H1 (cell line): Measurements from ENCODE around the gene ADAMTS17. TPM values are rescaled to one million over a fixed set of nuclear protein-coding genes. Genes with fewer than 3 reads are reported as not detected.
A peak's percentile ranks its signal among the peaks of the same experiment; 100 is the strongest.

Source experiments
- CTCF ChIA-PET: fragments of 300-600 bp; sonication (Branson Sonifier 250); formaldehyde crosslinking; loops from one replicate; lab custom pipeline; 2021; ENCODE audit not compliant: partially characterized antibody; lab: Charles Lee
- POLR2A ChIA-PET: fragments of 300-600 bp; sonication (Branson Sonifier 250); formaldehyde crosslinking; loops from one replicate; lab custom pipeline; 2021; ENCODE audit warnings: inconsistent platforms; ENCODE audit not compliant: partially characterized antibody; lab: Charles Lee
- DNase-seq, 2 experiments: peaks; one replicate each; pipeline versions ENCODE4 v3.0.0 to v3.0.0-alpha.2; 2010 to 2022; ENCODE audit warnings: low spot score in 2 of 2, low read depth in 1 of 2, mixed read lengths in 1 of 2
- FAIRE-seq: peaks from 2 replicates; lab custom pipeline; 2011; peaks lifted over from hg19 to GRCh38; lab: Jason Lieb, UNC
- H2AFZ ChIP-seq: 2 replicates; pipeline ENCODE4 v1.8.1; 2012; ENCODE audit warnings: low read length, inconsistent platforms
- H2AK5ac ChIP-seq: 2 replicates; pipeline ENCODE4 v1.6.1; 2013; ENCODE audit warnings: low read depth, low read length
- H2BK120ac ChIP-seq: replicated peaks from 2 replicates; pipeline ENCODE3; 2013; ENCODE audit warnings: low read depth, low read length, inconsistent platforms
- H2BK12ac ChIP-seq: 2 replicates; pipeline ENCODE4 v1.6.1; 2013; ENCODE audit warnings: low read depth, low read length
- H2BK15ac ChIP-seq: 2 replicates; pipeline ENCODE4 v1.6.1; 2013; ENCODE audit warnings: low read length
- H2BK20ac ChIP-seq: 2 replicates; pipeline ENCODE4 v1.6.1; 2013; ENCODE audit warnings: low read length
- H2BK5ac ChIP-seq: 2 replicates; pipeline ENCODE4 v1.6.1; 2013; ENCODE audit warnings: low read depth, low read length
- H3K14ac ChIP-seq: 2 replicates; pipeline ENCODE4 v1.6.1; 2013; ENCODE audit warnings: inconsistent platforms; ENCODE audit not compliant: insufficient read length
- H3K18ac ChIP-seq: 2 replicates; pipeline ENCODE4 v1.6.1; 2013; ENCODE audit warnings: low read length; ENCODE audit errors: extremely low read depth
- H3K23ac ChIP-seq: 2 replicates; pipeline ENCODE4 v1.6.1; 2013; ENCODE audit warnings: inconsistent platforms; ENCODE audit not compliant: insufficient read length
- H3K23me2 ChIP-seq: 2 replicates; pipeline ENCODE4 v1.6.1; 2013; ENCODE audit warnings: low read depth, low read length
- H3K27ac ChIP-seq: 2 replicates; pipeline ENCODE4 v1.6.1; 2011; ENCODE audit warnings: low read depth, low read length, inconsistent platforms
- H3K27me3 ChIP-seq, 4 experiments: replicated peaks in 1 of 4; 1 replicate in 1 of 4; 2 replicates in 3 of 4; pipeline versions ENCODE4 v1.6.1 to v1.8.1; 2011 to 2013; ENCODE audit warnings: low read length in 3 of 4, mild to moderate bottlenecking in 3 of 4, inconsistent platforms in 2 of 4, mixed read lengths in 2 of 4, moderate library complexity in 1 of 4; ENCODE audit not compliant: control insufficient read depth in 3 of 4, insufficient read depth in 3 of 4; ENCODE audit errors: extremely low read depth in 1 of 4
- H3K36me3 ChIP-seq, 4 experiments: 2 replicates each; pipeline versions ENCODE4 v1.6.1 to v1.8.1; 2011 to 2013; ENCODE audit warnings: mild to moderate bottlenecking in 4 of 4, low read length in 3 of 4, moderate library complexity in 2 of 4, control low read depth in 1 of 4, inconsistent platforms in 1 of 4; ENCODE audit not compliant: insufficient read depth in 4 of 4, control insufficient read depth in 2 of 4
- H3K4ac ChIP-seq: replicated peaks from 2 replicates; pipeline ENCODE3; 2013; ENCODE audit warnings: low read length, low read depth, mixed read lengths, inconsistent platforms; ENCODE audit not compliant: insufficient read length
- H3K4me1 ChIP-seq, 4 experiments: replicated peaks in 1 of 4; 1 replicate in 1 of 4; 2 replicates in 3 of 4; pipeline versions ENCODE4 v1.6.1 to v1.8.1; 2011 to 2013; ENCODE audit warnings: low read length in 3 of 4, inconsistent platforms in 2 of 4, mixed read lengths in 1 of 4; ENCODE audit not compliant: insufficient read depth in 4 of 4, control insufficient read depth in 3 of 4
- H3K4me2 ChIP-seq, 2 experiments: 2 replicates each; pipeline versions ENCODE4 v1.6.1 to v1.8.1; 2011 to 2013; ENCODE audit warnings: low read depth in 2 of 2, low read length in 2 of 2, control low read depth in 1 of 2, inconsistent platforms in 1 of 2, mild to moderate bottlenecking in 1 of 2; ENCODE audit not compliant: insufficient read depth in 1 of 2
- H3K4me3 ChIP-seq, 4 experiments: fragments of 200-600, 300-600 bp in 1 of 4; sonication (generic), shearing (Covaris generic), sonication (Bioruptor Twin) in 1 of 4; 2 replicates each; pipeline versions ENCODE4 v1.5.1 to v1.8.1; 2011 to 2016; ENCODE audit warnings: low read length in 4 of 4, low read depth in 3 of 4, control low read depth in 2 of 4, inconsistent platforms in 2 of 4, mild to moderate bottlenecking in 2 of 4, mixed read lengths in 1 of 4, moderate library complexity in 1 of 4; ENCODE audit not compliant: insufficient read depth in 2 of 4; ENCODE audit errors: extremely low read depth in 1 of 4
- H3K56ac ChIP-seq: replicated peaks from 2 replicates; pipeline ENCODE3; 2013; ENCODE audit warnings: low read depth, mild to moderate bottlenecking, mixed read lengths, low read length, inconsistent platforms; ENCODE audit not compliant: insufficient read length
- H3K79me1 ChIP-seq: 2 replicates; pipeline ENCODE4 v1.6.1; 2013; ENCODE audit warnings: low read depth, low read length, control low read depth
- H3K79me2 ChIP-seq, 2 experiments: 2 replicates each; pipeline versions ENCODE4 v1.6.1 to v1.8.1; 2012 to 2013; ENCODE audit warnings: low read length in 2 of 2, mild to moderate bottlenecking in 2 of 2, inconsistent platforms in 1 of 2; ENCODE audit not compliant: insufficient read depth in 2 of 2, control insufficient read depth in 1 of 2
- H3K9ac ChIP-seq, 4 experiments: replicated peaks in 1 of 4; 1 replicate in 1 of 4; 2 replicates in 3 of 4; pipeline versions ENCODE4 v1.6.1 to v1.8.1; 2011 to 2013; ENCODE audit warnings: low read depth in 3 of 4, low read length in 3 of 4, control low read depth in 2 of 4, mild to moderate bottlenecking in 2 of 4, moderate library complexity in 2 of 4, inconsistent platforms in 1 of 4; ENCODE audit errors: extremely low read depth in 1 of 4
- H3K9me3 ChIP-seq, 2 experiments: 2 replicates each; pipeline versions ENCODE4 v1.6.1 to v1.8.1; 2012 to 2013; ENCODE audit warnings: mild to moderate bottlenecking in 2 of 2, moderate library complexity in 2 of 2, control low read depth in 1 of 2, inconsistent platforms in 1 of 2, low read depth in 1 of 2, low read length in 1 of 2, mixed read lengths in 1 of 2; ENCODE audit not compliant: insufficient read depth in 2 of 2
- H4K20me1 ChIP-seq, 2 experiments: replicated peaks in 1 of 2; 2 replicates each; pipeline versions ENCODE3 to v1.8.1; 2011 to 2013; ENCODE audit warnings: inconsistent platforms in 2 of 2, low read length in 2 of 2, mild to moderate bottlenecking in 1 of 2; ENCODE audit not compliant: insufficient read depth in 2 of 2, control insufficient read depth in 1 of 2
- H4K5ac ChIP-seq: 2 replicates; pipeline ENCODE4 v1.6.1; 2013; ENCODE audit warnings: low read length, low read depth, mixed read lengths, inconsistent platforms; ENCODE audit not compliant: insufficient read length
- H4K8ac ChIP-seq: 2 replicates; pipeline ENCODE4 v1.8.0; 2013; ENCODE audit warnings: mild to moderate bottlenecking, moderate library complexity, low read length, inconsistent platforms; ENCODE audit not compliant: insufficient read depth; ENCODE audit errors: extremely low read depth
- H4K91ac ChIP-seq: replicated peaks from 2 replicates; pipeline ENCODE3; 2013; ENCODE audit warnings: low read length, mixed read lengths, inconsistent platforms; ENCODE audit not compliant: insufficient read length
- BRCA1 ChIP-seq: IDR thresholded peaks from 2 replicates; pipeline ENCODE4 v1.6.1; 2012; ENCODE audit warnings: low read depth, low read length, improper control_type of control experiment
- CTCF ChIP-seq, 3 experiments: IDR thresholded peaks; 1 replicate in 2 of 3; 2 replicates in 1 of 3; pipeline versions ENCODE4 v1.5.1 to v1.6.1; 2011; ENCODE audit warnings: low read length in 3 of 3, mild to moderate bottlenecking in 3 of 3, inconsistent platforms in 2 of 3, low read depth in 1 of 3, moderate library complexity in 1 of 3; ENCODE audit not compliant: insufficient read depth in 1 of 3; ENCODE audit errors: control extremely low read depth in 1 of 3
- MAFK ChIP-seq: IDR thresholded peaks from 2 replicates; pipeline ENCODE4 v1.6.1; 2012; ENCODE audit warnings: low read depth, mild to moderate bottlenecking, improper control_type of control experiment, low read length
- RAD21 ChIP-seq, 2 experiments: IDR thresholded peaks in 1 of 2; conservative IDR thresholded peaks in 1 of 2; 2 replicates each; pipeline ENCODE4 v1.6.1; 2011; ENCODE audit warnings: low read depth in 2 of 2, low read length in 2 of 2, improper control_type of control experiment in 1 of 2, inconsistent platforms in 1 of 2, mild to moderate bottlenecking in 1 of 2, moderate library complexity in 1 of 2
- SP4 ChIP-seq: IDR thresholded peaks from 2 replicates; pipeline ENCODE4 v1.6.1; 2012; ENCODE audit warnings: low read length, inconsistent platforms
- WGBS, 2 experiments: shearing (Covaris generic) in 1 of 2; methylation state at CpG; one replicate each; pipeline versions ENCODE4 v1.1.6 to v1.1.7; 2013 to 2015; ENCODE audit warnings: low lambda C conversion rate in 2 of 2, mixed read lengths in 2 of 2, inconsistent platforms in 1 of 2, low coverage in 1 of 2, missing lambda C conversion rate in 1 of 2; ENCODE audit not compliant: insufficient replicate concordance in 2 of 2, insufficient coverage in 1 of 2, insufficient read length in 1 of 2; ENCODE audit errors: extremely low coverage in 1 of 2, missing lambda C conversion rate in 1 of 2; 5-methylcytosine and 5-hydroxymethylcytosine counted together
- polyA plus RNA-seq, 7 experiments: library from polyadenylated mRNA; depleted of rRNA in 3 of 7; stranded (reverse) in 5 of 7; unstranded in 2 of 7; fragments of >200 nt in 5 of 7; fragments of 200-250 nt in 2 of 7; gene quantifications; 1 replicate in 5 of 7; 2 replicates in 1 of 7; 4 replicates in 1 of 7; pipeline versions ENCODE4 v1.2.1 to v1.2.3, GENCODE V29; 2011 to 2013; ENCODE audit warnings: missing spikeins in 2 of 7, mixed read lengths in 2 of 7
- total RNA-seq: library from RNA; stranded (reverse); fragmentation: NEBNext Ultra II Directional; extraction: Animal tissue kit (Norgen Biotek cat#: 25700); gene quantifications from 2 replicates; pipeline ENCODE4 v1.2.1, GENCODE V29; 2021

The ADAMTS17 gene
- total and polyA plus RNA-seq, 2 of the 8 experiments (the other 6 are each of a cell fraction or from before 2014, with no cell fraction given), result 0.51 to 1.7 TPM

DNA sequence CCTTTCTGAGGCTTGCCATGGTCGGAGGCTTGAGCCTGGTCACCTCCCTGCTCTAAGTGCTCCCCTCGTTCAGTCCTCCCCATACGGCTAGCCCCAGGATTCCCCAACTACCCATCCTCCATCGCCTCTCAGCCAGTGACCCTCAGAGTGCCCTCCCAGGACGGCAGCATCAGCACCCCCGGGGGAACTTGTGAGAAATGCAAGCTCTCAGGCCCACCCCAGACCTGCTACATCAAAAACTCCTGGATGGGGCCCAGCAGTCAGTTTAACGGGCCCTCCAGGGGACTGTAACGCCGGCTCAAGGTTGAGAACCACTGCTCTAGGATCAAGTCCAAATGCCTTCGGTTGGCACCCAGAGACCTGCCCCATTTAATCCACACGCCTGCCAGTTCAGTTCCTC is 6.9 kb downstream of the ADAMTS17 start:
- no peak overlapping the region for H2BK5ac ChIP-seq
- no peak overlapping the region for H3K18ac ChIP-seq
- H3K23ac ChIP-seq, result no peak overlapping the region
- WGBS, 2 experiments, result 85% methylated on average over 11 of the region's 11 CpGs; no CpG with 5 or more reads in 1 of the 2 experiments
- no peak for FAIRE-seq
- H3K4me1 ChIP-seq, result peaks cover 2 to 7% (median 5%) of the 10 kb centered on the region in 4 experiments
- no peak overlapping the region for H2BK20ac ChIP-seq
- H3K9me3 ChIP-seq, result no peaks in the 10 kb centered on the region
- H3K27me3 ChIP-seq, result peaks cover 0 to 6% (median 3%) of the 10 kb centered on the region in 4 experiments; a peak in 6 of 7 replicates
- no peak overlapping the region for H3K56ac ChIP-seq
- H4K5ac ChIP-seq, result no peak overlapping the region
- no peaks in the 10 kb centered on the region for H4K20me1 ChIP-seq
- H3K27ac ChIP-seq, result no peak overlapping the region
- CTCF ChIA-PET, result interaction anchor here (0.9 to 11.5 kb wide), 10 partner anchors 13 to 410 kb away, joined by 3 to 112 read pairs (median 3); no protein-coding TSS in a partner anchor
- no peak overlapping the region for H3K4ac ChIP-seq
- H2BK12ac ChIP-seq, result no peak overlapping the region
- no peak overlapping the region for H4K8ac ChIP-seq
- H2BK15ac ChIP-seq, result no peak overlapping the region
- no peak overlapping the region for H3K4me3 ChIP-seq
- H3K79me2 ChIP-seq, result no peaks in the 10 kb centered on the region
- no peaks in the 10 kb centered on the region for H3K79me1 ChIP-seq
- TF ChIP-seq BRCA1, result no peak
- no peak for TF ChIP-seq MAFK
- TF ChIP-seq RAD21 (IDR thresholded peaks at IDR 0.05 in 1 of 2, conservative IDR thresholded peaks at IDR 0.05 in 1 of 2; ENCODE audit: low read depth in 2 of 2, low read length in 2 of 2), result peak; percentile 30 to 45; a peak in 3 of 4 replicates
- TF ChIP-seq CTCF (IDR thresholded peaks at IDR 0.05; ENCODE audit: control extremely low read depth in 1 of 3, insufficient read depth in 1 of 3, low read depth in 1 of 3, low read length in 3 of 3), result peak; percentile 21 to 45 (median 42); a peak in 3 of 4 replicates
- TF ChIP-seq SP4, result no peak
- TF ChIP-seq, all 59 proteins: peak for 2
- Histone ChIP-seq H3K36me3 (no peaks in the 10 kb centered on the region; a peak in 1 of 8 replicates), H3K23me2 (no peaks in the 10 kb centered on the region), H2AFZ (no peak overlapping the region), H4K91ac (no peak overlapping the region), H3K9ac (no peak overlapping the region), H3K14ac (no peak overlapping the region), H2AK5ac (no peak overlapping the region), H2BK120ac (no peak overlapping the region), H3K4me2 (no peak overlapping the region)
- no peak for DNase-seq
- POLR2A ChIA-PET, result no interaction called here
